ENCODE measurements around the gene CHFR.

DNA sequence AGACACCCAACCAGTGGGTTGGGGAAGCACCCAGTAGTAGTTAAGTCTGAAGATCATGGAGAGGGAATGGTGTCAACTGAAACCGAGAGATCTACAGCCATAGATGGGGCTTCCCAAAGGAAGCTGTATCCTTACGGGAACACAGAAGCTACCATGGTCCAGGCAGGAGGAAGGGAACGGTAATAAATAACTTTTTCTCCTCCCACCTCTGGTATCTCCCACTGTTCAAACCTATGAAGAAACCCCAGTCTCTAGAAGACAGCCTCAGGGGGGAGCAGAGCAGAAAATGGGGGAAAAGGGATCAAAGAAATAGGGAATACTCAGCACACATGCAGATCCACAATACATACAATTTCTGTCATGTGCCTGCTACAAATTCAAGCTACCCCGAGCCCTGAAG lies 35.3 kb upstream of the CHFR start:
- TF ChIP-seq, protein P1, sequence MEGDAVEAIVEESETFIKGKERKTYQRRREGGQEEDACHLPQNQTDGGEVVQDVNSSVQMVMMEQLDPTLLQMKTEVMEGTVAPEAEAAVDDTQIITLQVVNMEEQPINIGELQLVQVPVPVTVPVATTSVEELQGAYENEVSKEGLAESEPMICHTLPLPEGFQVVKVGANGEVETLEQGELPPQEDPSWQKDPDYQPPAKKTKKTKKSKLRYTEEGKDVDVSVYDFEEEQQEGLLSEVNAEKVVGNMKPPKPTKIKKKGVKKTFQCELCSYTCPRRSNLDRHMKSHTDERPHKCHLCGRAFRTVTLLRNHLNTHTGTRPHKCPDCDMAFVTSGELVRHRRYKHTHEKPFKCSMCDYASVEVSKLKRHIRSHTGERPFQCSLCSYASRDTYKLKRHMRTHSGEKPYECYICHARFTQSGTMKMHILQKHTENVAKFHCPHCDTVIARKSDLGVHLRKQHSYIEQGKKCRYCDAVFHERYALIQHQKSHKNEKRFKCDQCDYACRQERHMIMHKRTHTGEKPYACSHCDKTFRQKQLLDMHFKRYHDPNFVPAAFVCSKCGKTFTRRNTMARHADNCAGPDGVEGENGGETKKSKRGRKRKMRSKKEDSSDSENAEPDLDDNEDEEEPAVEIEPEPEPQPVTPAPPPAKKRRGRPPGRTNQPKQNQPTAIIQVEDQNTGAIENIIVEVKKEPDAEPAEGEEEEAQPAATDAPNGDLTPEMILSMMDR (IDR thresholded peaks at IDR 0.05) = no peak
- TF ChIP-seq POLR2A (IDR thresholded peaks at IDR 0.05) = no peak

Measured in testis (tissue), 2 donors.